HG02623 (cell line): Measurements from ENCODE around the gene GNPDA1.
"Not testable (repeated sequence)": the region's sequence is repeated elsewhere in the genome, so short reads cannot be mapped to it uniquely, and the experiment has no call there.

ENCODE experiments used
- ATAC-seq: cut with Tn5 transposase; IDR thresholded peaks from one replicate; pipeline ENCODE4 v1.9.1; 2021; ENCODE audit warnings: moderate library complexity; ENCODE audit not compliant: unreplicated experiment

GNPDA1 gene

DNA sequence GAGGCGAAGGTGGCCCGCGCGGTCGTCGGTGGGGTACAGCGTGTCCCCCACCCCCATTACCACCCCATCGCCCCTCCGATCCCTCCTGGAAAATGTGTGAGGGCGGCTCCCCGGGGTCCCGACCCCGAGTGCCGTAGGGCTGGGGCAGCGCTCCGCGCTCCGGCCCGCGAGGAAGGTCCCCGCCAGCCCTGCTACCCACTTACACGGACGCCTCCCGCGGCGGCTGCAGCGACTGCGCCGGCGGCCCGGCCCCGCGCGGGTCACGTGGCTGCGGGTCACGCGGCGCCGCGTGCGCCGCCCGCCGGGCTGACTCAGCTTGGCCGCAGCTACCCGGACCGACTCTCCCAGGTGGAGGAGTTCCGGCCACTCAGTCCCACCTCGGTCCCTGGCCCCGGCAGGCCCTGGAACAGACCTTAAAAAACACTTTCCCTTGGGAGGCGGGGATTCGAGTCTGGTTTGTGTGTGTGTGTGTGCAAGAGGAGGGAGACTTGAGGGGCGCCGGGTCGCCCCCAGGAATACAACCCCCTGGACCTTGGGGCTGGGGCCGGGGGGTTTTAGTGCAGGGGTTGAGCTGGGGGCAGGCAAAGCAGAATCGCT is at the start of gene GNPDA1:
TSS of gene GNPDA1 (minus strand) at position 236 of the 597 bp plus-strand sequence. CDS start 992 bp downstream, outside the sequence.
- ATAC-seq: peak; percentile 53

GRCh38 chr5:142059304-142059940 is 46.6 kb upstream of the GNPDA1 start:
- no peak for ATAC-seq

DNA sequence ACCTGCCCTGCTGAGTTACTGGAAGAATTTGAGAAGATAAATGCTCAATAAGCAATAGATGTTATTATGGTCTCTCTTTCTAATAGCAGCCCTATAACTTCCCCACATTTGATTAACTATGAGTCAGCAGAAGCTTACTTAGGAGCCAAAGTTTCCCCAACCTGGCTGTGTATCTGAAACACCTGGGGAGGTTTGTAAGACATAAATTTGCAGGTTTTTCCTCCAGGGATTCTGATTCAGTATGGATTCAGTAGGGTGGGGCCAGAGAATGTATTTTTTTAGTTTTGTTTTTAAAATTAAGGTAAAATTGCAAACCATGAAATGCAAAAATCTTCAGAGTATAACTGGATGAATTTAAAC is 44.9 kb upstream of the GNPDA1 start:
- ATAC-seq: no peak

GRCh38 chr5:142056816-142057696 is 44.2 kb upstream of the GNPDA1 start:
- no peak for ATAC-seq

DNA sequence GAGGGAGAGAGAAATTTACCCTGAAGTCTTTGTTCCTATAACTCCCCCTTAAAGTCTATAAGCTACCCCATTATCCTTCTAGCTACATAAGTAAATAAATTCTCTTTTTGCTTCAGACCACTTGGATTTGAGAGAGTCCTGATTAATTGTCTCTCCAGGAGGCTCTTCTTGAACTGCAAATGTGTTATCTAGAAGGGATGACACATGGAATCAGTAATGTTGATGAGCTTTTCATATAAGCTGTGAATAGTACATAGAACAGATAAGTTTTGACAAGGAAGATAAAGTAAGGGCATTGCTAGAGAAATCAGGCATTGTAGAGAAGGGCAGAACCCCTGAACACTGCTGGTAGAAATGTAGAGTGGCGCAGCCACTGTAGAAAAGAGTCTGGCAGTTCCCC is 42.5 kb upstream of the GNPDA1 start:
- no peak for ATAC-seq

DNA sequence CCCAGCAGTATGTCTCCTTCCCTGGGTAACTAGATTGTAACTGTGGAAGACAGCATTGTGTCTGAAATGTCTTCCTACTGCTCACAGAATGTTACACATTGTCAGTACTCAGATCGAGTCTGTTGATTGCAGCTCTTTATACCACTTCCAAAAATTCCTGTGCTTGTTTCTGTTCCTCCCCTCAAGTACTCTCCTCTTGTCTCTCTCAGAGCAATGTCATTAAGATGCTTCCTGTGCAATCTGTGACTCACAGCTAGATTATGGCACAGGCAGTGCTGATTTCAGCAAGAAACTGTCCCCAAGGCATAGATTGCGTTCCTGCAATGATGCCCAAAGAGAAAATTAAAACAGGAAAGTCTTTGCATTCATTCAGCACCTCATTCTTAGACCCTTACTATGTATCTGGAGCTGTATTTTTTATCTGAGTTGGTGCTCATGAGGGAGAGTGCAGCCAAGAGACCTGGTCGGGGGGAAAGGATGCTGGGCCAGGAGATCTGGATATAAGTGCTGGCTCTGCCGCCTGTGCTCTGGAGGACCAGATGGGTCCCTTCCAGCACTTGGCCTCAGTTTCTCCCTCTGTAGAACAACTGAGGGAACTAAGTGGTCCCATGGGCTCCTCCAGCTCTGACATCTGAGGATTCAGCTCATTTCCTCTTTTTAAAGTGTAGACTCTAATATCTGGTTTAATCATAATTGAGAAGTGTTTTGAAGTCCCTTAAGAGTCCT is 40.8 kb upstream of the GNPDA1 start:
- no peak for ATAC-seq

GRCh38 chr5:142052026-142052425 is 39.2 kb upstream of the GNPDA1 start:
- ATAC-seq: not testable (repeated sequence)

GRCh38 chr5:142048272-142048671 is 35.4 kb upstream of the GNPDA1 start:
- ATAC-seq: no peak

GRCh38 chr5:142046191-142046590 is 33.4 kb upstream of the GNPDA1 start:
- ATAC-seq: no peak

DNA sequence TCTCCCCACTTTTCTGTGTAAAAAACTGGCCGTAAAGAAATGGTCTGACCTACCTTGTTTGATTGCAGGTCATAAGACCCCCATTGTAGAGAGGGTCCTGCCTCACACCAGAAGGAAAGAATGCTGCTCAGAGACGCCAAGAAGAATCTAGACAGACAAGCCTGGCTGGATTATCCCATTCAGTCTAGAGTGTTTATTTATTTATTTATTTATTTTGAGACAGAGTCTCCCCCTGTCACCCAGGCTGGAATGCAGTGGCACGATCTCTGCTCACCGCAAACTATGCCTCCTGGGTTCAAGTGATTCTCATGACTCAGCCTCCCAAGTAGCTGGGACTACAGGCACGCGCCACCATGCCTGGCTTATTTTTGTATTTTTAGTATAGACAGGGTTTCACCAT is 28.1 kb upstream of the GNPDA1 start:
- not testable (repeated sequence) for ATAC-seq

DNA sequence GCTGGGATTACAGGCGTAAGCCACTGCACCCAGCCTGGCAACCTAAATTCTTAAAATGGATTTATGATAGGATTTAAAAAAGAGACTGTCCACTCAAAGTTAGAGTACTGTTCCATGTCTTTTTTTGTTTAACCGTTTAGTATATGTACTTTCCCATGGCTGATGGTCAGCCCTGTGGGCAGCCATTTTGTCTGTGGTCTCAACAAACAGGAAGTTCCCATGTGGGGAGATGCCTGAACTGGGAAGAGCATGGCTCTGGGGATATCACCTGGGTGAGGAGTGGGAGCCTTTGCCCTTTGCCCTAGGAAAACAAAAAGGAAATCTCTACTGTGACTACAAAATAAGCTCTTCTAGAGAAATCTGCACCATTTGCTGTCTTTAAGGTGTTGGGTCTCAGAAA is 27.5 kb upstream of the GNPDA1 start:
- no peak for ATAC-seq

GRCh38 chr5:142038735-142039134 is 25.9 kb upstream of the GNPDA1 start:
- ATAC-seq: no peak

- not testable (repeated sequence) for ATAC-seq
Measured at GRCh38 chr5:142037599-142037998, 24.8 kb upstream of the GNPDA1 start.

- no peak for ATAC-seq
Measured at GRCh38 chr5:142036918-142037317, 24.1 kb upstream of the GNPDA1 start.

DNA sequence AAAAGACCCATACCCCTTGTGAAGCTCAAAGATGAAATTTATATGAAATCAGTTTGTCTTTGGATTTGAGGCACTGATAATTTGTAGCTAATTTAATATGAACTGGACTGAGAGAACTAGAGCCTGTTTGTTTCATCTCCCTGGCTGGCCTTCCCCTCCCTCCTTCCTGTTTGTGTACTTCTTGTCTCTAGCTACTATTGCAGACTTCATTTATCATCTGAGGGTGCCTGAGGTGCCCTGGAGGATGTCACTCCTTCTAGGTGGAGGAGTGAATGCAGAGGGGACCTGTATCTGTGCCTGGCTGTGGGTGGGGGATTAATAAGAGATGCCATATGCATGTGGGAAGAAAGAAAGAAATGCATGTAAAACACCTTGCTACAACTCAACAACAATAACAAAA is 22.2 kb upstream of the GNPDA1 start:
- no peak for ATAC-seq

DNA sequence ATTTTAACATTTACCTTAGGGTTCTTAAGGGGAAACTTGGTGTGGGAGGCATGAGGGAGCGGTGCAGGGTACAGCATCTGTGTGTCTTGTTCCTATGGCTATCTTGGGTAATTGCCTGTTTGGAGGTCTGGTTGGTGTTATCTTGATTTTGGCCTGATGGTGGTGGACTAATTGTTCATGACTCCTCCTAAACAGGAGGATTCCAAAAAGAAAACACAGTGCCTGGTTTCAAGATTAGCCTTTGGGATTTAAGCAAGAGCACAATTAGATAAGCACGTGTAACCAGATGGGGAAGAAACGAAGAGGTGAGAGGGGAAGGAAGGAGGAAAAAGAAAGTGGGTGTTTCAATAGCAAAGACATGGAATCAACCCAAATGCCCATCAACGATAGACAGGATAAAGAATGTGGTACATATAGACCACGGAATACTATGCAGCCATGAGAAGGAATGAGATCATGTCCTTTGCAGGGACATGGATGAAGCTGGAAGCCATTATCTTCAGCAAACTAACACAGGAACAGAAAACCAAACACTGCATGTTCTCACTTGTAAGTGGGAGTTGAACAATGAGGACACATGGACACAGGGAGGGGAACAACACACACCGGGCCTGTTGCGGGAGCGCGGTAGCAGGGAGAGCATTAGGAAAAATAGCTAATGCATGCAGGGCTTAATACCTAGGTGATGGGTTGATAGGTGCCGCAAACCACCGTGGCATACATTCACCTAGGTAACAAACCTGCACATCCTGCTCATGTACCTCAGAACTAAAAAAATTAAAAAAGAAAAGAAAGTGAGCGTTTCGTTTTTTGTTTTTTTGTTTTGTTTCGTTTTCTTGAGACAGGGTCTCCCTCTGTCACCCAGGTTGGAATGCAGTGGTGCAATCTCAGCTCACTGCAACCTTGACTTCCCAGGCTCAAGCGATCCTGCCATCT is 21.1 kb upstream of the GNPDA1 start:
- ATAC-seq: not testable (repeated sequence)

- no peak for ATAC-seq
Measured at GRCh38 chr5:142032747-142033631, 20.2 kb upstream of the GNPDA1 start.

GRCh38 chr5:142032150-142032549 is 19.3 kb upstream of the GNPDA1 start:
- no peak for ATAC-seq

DNA sequence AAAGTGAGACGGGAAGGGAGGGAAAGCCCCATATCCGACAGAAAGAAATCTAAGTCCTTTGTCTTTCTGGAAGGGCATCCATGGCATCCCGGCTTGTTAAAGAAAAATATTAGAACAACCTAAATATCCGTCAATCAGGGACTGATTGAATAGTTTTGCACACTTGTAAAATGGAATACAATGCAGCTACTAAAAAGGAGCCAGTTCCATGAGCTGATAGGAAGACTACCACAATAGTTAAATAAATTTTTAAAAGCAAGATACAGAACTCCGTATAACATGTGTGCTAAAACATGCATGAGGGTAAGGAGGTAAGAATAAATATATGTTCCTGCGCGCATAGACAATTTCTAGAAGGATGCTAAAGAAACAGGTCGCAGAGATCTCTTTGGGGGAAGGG is 12.8 kb upstream of the GNPDA1 start:
- no peak for ATAC-seq
